Heart left ventricle (tissue), 16 donors: ENCODE results near the gene SEC22A. TPM values are rescaled to one million over a fixed set of nuclear protein-coding genes. Genes with fewer than 3 reads are reported as not detected.
A peak's percentile ranks its signal among the peaks of the same experiment; 100 is the strongest.

Source experiments
- ATAC-seq, 4 donors: fragments of 200-7000 bp; cut with Tn5 transposase; one replicate each; pipeline ENCODE4 v1.9.1; 2020 to 2022; ENCODE audit warnings: moderate library complexity in 4 of 4, mild to moderate bottlenecking in 3 of 4, moderate number of reproducible peaks in 1 of 4
- DNase-seq, 5 donors: peaks; one replicate each; pipeline ENCODE4 v3.0.0-alpha.2; 2020
- H3K27ac ChIP-seq, 12 donors: fragments of 200-600 bp; sonication (generic) in 4 of 12; one replicate each; pipeline versions ENCODE4 v1.5.0 to v1.8.0; 2016 to 2022; ENCODE audit warnings: mild to moderate bottlenecking in 2 of 12
- H3K27me3 ChIP-seq, 9 donors: fragments of 200-600 bp; sonication (generic) in 2 of 9; one replicate each; pipeline versions ENCODE4 v1.5.1 to v1.8.0; 2016 to 2022; ENCODE audit warnings: mild to moderate bottlenecking in 3 of 9
- H3K36me3 ChIP-seq, 9 donors: fragments of 200-600 bp; sonication (generic) in 2 of 9; one replicate each; pipeline versions ENCODE4 v1.5.0 to v1.8.0; 2018 to 2022; ENCODE audit warnings: mild to moderate bottlenecking in 2 of 9
- H3K4me1 ChIP-seq, 12 donors: fragments of 200-600 bp; sonication (generic) in 4 of 12; one replicate each; pipeline versions ENCODE4 v1.5.0 to v1.8.0; 2016 to 2022; ENCODE audit warnings: mild to moderate bottlenecking in 3 of 12
- H3K4me3 ChIP-seq, 12 donors: fragments of 200-600 bp; sonication (generic) in 4 of 12; one replicate each; pipeline versions ENCODE4 v1.5.0 to v1.8.0; 2017 to 2022; ENCODE audit warnings: mild to moderate bottlenecking in 9 of 12, moderate library complexity in 4 of 12
- H3K9me3 ChIP-seq, 12 donors: fragments of 200-600 bp; sonication (generic) in 4 of 12; one replicate each; pipeline versions ENCODE4 v1.5.0 to v1.8.0; 2016 to 2022; ENCODE audit warnings: mild to moderate bottlenecking in 1 of 12
- POLR2A ChIP-seq, 2 donors: fragments of 450-650 bp; IDR thresholded peaks; one replicate each; pipeline ENCODE4 v1.6.1; 2017; ENCODE audit warnings: antibody characterized with exemption in 2 of 2, mild to moderate bottlenecking in 2 of 2, moderate library complexity in 2 of 2
- WGBS, 4 donors: extraction: QIAGEN DNeasy Blood & Tissue Kit in 2 of 4; methylation state at CpG; one replicate each; pipeline versions ENCODE4 v1.1.5 to v1.1.7; 2013 to 2018; 5-methylcytosine and 5-hydroxymethylcytosine counted together
- intact Hi-C, 10 donors: fragments of 100-400 bp; cut with DNase I; formaldehyde crosslinking; loops; one replicate each; pipeline versions ENCODE4 v1.11.1 to v1.14.2; 2022
- polyA plus RNA-seq, 2 donors: library from polyadenylated mRNA; stranded (reverse); fragments of 200-250 nt; gene quantifications; one replicate each; pipeline ENCODE4 v1.2.3, GENCODE V29; 2013
- total RNA-seq, 9 donors: library from RNA; depleted of rRNA in 2 of 9; stranded (reverse); fragments of >200 nt in 2 of 9; fragmentation: NEBNext Ultra II Directional in 3 of 9; extraction: Animal tissue kit (Norgen Biotek cat#: 25700) in 3 of 9; gene quantifications; one replicate each; pipeline versions ENCODE4 v1.1.0 to v1.2.4, GENCODE V29; 2016 to 2023
- TF ChIP-seq, protein P1 (sequence below), 12 donors: fragments of 200-600 bp; sonication (generic) in 4 of 12; IDR thresholded peaks; one replicate each; pipeline versions ENCODE4 v1.5.0 to v1.8.0; 2018 to 2022; ENCODE audit warnings: antibody characterized with exemption in 12 of 12, mild to moderate bottlenecking in 5 of 12
- donor health status: ischemic (EF 13 %, LVEDD 7.1; RV severe dilation, severe dysfunction).
- donor health status: healthy with polysubstance abuse.
- donor health status: DM: no; HTN: yes; CAD: no.
- donor health status: DM: no; HTN: no; CAD: no.
- donor health status: ischemic (EF 25% LVEDD 6.9; RV normal size, moderate dysfunction).
- donor health status: ischemic (EF 25% LVEDD 5.7; RV mildly dilated, moderate dysfunction).
- donor health status: healthy.
- donor health status: DM: yes; HTN: yes; CAD: no.
- donor health status: ischemic (EF 35%, LVEDD 5.7; RV mildly dilated, moderate dysfunction).
- donor health status: nonischemic (EF 11% LVEDD 7.7; RV severe dilation, severe dysfunction).
- donor health status: DM: yes; HTN: yes; CAD: no.
- donor health status: PGD.
- donor health status: ischemic (EF 29% LVEDD 5.4; RV normal size, mild dysfunction).
- donor health status: nonischemic (EF 23%, LVEDD 6.1; RV moderate dilation, normal function).

SEC22A gene
- total and polyA plus RNA-seq, 11 donors, result 2.2 to 27.0 (median 10.0) TPM

GRCh38 chr3:123193448-123194101 lies 8.2 kb upstream of the SEC22A start:
- no peak overlapping the region for H3K4me3 ChIP-seq
- 65 to 78% (median 73%) methylated on average over 5 of the region's 5 CpGs for WGBS, 4 donors
- peak overlapping the region in 8 of 12 donors; percentile 1 to 73 (median 58) for H3K27ac ChIP-seq
- H3K27me3 ChIP-seq, result no peaks in the 10 kb centered on the region
- H3K4me1 ChIP-seq, result peaks cover 0 to 8% (median 0%) of the 10 kb centered on the region in 12 donors
- peak; percentile 38 to 74 (median 54) for ATAC-seq
- no peak for DNase-seq
- intact Hi-C loops, result loop anchor here in 1 of 10 donors (10.0 kb wide), 1 partner anchor 249 kb away; no protein-coding TSS in a partner anchor
- H3K9me3 ChIP-seq, result peaks cover 0 to 8% (median 0%) of the 10 kb centered on the region in 12 donors
- no peaks in the 10 kb centered on the region for H3K36me3 ChIP-seq
- TF ChIP-seq, protein P1, sequence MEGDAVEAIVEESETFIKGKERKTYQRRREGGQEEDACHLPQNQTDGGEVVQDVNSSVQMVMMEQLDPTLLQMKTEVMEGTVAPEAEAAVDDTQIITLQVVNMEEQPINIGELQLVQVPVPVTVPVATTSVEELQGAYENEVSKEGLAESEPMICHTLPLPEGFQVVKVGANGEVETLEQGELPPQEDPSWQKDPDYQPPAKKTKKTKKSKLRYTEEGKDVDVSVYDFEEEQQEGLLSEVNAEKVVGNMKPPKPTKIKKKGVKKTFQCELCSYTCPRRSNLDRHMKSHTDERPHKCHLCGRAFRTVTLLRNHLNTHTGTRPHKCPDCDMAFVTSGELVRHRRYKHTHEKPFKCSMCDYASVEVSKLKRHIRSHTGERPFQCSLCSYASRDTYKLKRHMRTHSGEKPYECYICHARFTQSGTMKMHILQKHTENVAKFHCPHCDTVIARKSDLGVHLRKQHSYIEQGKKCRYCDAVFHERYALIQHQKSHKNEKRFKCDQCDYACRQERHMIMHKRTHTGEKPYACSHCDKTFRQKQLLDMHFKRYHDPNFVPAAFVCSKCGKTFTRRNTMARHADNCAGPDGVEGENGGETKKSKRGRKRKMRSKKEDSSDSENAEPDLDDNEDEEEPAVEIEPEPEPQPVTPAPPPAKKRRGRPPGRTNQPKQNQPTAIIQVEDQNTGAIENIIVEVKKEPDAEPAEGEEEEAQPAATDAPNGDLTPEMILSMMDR (IDR thresholded peaks at IDR 0.05), result no peak

- Histone ChIP-seq H3K4me1 (peaks cover 0 to 8% (median 0%) of the 10 kb centered on the region in 12 donors), H3K27me3 (no peaks in the 10 kb centered on the region), H3K4me3 (no peak overlapping the region), H3K9me3 (peaks cover 0 to 10% (median 0%) of the 10 kb centered on the region in 12 donors), H3K27ac (no peak overlapping the region), H3K36me3 (no peaks in the 10 kb centered on the region)
- TF ChIP-seq, protein P1 (IDR thresholded peaks at IDR 0.05), result peak in 8 of 12 donors; percentile 8 to 47 (median 24)
- no peak for TF ChIP-seq POLR2A (IDR thresholded peaks at IDR 0.05)
- ATAC-seq (peak in 2 of 4 donors; percentile 39 to 41), DNase-seq (peak in 1 of 5 donors; percentile 16)
- WGBS, 4 donors, result 38 to 52% (median 48%) methylated on average over 10 of the region's 10 CpGs
- intact Hi-C loops, result loop anchor here in 1 of 10 donors (10.0 kb wide), 1 partner anchor 250 kb away; no protein-coding TSS in a partner anchor
Measured at GRCh38 chr3:123194552-123194951, 7.2 kb upstream of the SEC22A start.

DNA sequence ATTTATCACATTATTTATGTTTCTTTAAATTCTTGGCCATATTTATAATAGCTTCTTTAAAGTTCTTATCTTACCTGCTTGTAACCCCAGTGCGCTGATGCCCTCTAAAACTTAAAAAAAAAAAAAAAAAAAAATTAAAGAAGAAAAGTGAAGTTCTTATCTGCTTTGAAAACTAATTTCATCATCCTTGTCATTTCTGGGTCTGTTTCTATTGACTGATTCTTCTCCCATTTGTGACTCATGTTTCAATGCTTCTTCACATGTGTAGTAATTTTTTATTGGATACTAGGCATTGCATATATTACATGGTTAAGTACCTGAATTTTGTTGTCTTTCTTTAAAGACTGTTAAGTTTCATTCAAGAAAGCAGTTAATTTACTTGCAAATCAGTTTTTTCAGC lies 3.4 kb upstream of the SEC22A start:
- 81 to 97% (median 96%) methylated on average over 1 of the region's 1 CpG for WGBS, 4 donors
- DNase-seq (no peak), ATAC-seq (no peak)
- Histone ChIP-seq H3K4me3 (no peak overlapping the region), H3K27ac (no peak overlapping the region), H3K36me3 (no peaks in the 10 kb centered on the region), H3K9me3 (peaks cover 0 to 10% (median 0%) of the 10 kb centered on the region in 12 donors), H3K4me1 (peaks cover 0 to 23% (median 11%) of the 10 kb centered on the region in 12 donors), H3K27me3 (no peaks in the 10 kb centered on the region)
- intact Hi-C loops, result loop anchor here in 1 of 10 donors (10.0 kb wide), 1 partner anchor 254 kb away; no protein-coding TSS in a partner anchor
- TF ChIP-seq, protein P1 (IDR thresholded peaks at IDR 0.05), result no peak
- no peak for TF ChIP-seq POLR2A (IDR thresholded peaks at IDR 0.05)

DNA sequence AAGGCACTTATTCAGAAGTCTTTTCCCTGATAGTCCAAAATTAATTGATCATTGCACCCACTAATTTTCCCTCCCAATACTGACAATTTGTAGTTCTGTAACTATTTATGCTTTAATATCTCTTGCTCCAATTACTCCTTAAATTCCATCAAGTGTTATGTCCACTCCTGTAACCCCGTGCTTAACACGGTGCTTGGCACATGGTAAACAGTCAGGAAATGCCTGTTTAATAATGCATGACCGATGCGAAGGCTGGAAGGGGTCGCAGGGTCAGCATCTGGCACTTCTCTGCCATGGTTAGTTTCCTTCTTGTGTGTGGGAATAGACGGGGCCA lies 553 bp upstream of the SEC22A start:
- 3 to 5% (median 4%) methylated on average over 6 of the region's 6 CpGs for WGBS, 4 donors
- intact Hi-C loops, result loop anchor here in 2 of 10 donors (5.0 to 10.0 kb wide), 3 partner anchors 134 to 174 kb away; partner anchors contain the start of genes PDIA5 (in 1 of the 2) and SEMA5B (in 1 of the 2)
- Histone ChIP-seq H3K4me3 (peak overlapping the region; percentile 74 to 99 (median 96)), H3K36me3 (no peaks in the 10 kb centered on the region), H3K9me3 (peaks cover 0 to 10% (median 0%) of the 10 kb centered on the region in 12 donors), H3K27me3 (no peaks in the 10 kb centered on the region), H3K27ac (peak overlapping the region in 10 of 12 donors; percentile 19 to 93 (median 88)), H3K4me1 (peaks cover 0 to 22% (median 10%) of the 10 kb centered on the region in 12 donors)
- no peak for TF ChIP-seq POLR2A (IDR thresholded peaks at IDR 0.05)
- TF ChIP-seq, protein P1 (IDR thresholded peaks at IDR 0.05), result no peak
- ATAC-seq (no peak), DNase-seq (no peak)
